Fibroblast of the aortic adventitia (primary cell): ENCODE measurements around the gene ABR. TPM values are rescaled to one million over a fixed set of nuclear protein-coding genes. Genes with fewer than 3 reads are reported as not detected.

Experiments used
- DNase-seq: peaks from one replicate; pipeline ENCODE4 v3.0.0-alpha.2; 2010; ENCODE audit warnings: low read depth
- H3K4me3 ChIP-seq: 2 replicates; pipeline ENCODE4 v1.5.1; 2011; ENCODE audit warnings: low read depth, mild to moderate bottlenecking, control low read depth, low read length, moderate library complexity
- CTCF ChIP-seq: IDR thresholded peaks from 2 replicates; pipeline ENCODE4 v1.5.1; 2011; ENCODE audit warnings: mild to moderate bottlenecking, low read length, control low read depth, inconsistent platforms; ENCODE audit not compliant: insufficient read depth
- total RNA-seq: library from RNA; depleted of rRNA; stranded (reverse); fragments of >200 nt; gene quantifications from 2 replicates; pipeline ENCODE4 v1.2.3, GENCODE V29; 2012; ENCODE audit warnings: low replicate concordance

Gene ABR
- total RNA-seq, 1 donor = 76.8 TPM

GRCh38 chr17:964876-965275 is 214.9 kb downstream of the ABR start:
- H3K4me3 ChIP-seq = no peak overlapping the region
- no peak for DNase-seq
- no peak for TF ChIP-seq CTCF

GRCh38 chr17:962670-963069 is 217.1 kb downstream of the ABR start:
- TF ChIP-seq CTCF = no peak
- no peak for DNase-seq

GRCh38 chr17:962166-962565 is 217.6 kb downstream of the ABR start:
- no peak for TF ChIP-seq CTCF
- no peak overlapping the region for H3K4me3 ChIP-seq
- DNase-seq = no peak

More at GRCh38 chr17:962670-963069, 217.1 kb downstream of the ABR start:
- H3K4me3 ChIP-seq = no peak overlapping the region

- H3K4me3 ChIP-seq = no peak overlapping the region
- no peak for TF ChIP-seq CTCF
- no peak for DNase-seq
Observed at GRCh38 chr17:958712-959451, 220.9 kb downstream of the ABR start.

- no peak overlapping the region for H3K4me3 ChIP-seq
- no peak for DNase-seq
- no peak for TF ChIP-seq CTCF
Observed at GRCh38 chr17:957856-958421, 221.8 kb downstream of the ABR start.

GRCh38 chr17:956905-957304 is 222.9 kb downstream of the ABR start:
- no peak for TF ChIP-seq CTCF
- no peak for DNase-seq
- H3K4me3 ChIP-seq = no peak overlapping the region
